Hematopoietic multipotent progenitor cell treated with erythropoietin and hydrocortisone succinate and interleukin-3 and kit ligand, for 4 days (in vitro differentiated cells): Measurements from ENCODE around the gene MRPS27.
A peak's percentile ranks its signal among the peaks of the same experiment; 100 is the strongest.

Experiments
- DNase-seq: peaks from one replicate; pipeline ENCODE4 v3.0.0-alpha.2; 2015

MRPS27 gene

GRCh38 chr5:72325566-72326305, 5.7 kb upstream of the MRPS27 start:
- no peak for DNase-seq

GRCh38 chr5:72324189-72324825, 4.3 kb upstream of the MRPS27 start:
- DNase-seq = no peak

DNA sequence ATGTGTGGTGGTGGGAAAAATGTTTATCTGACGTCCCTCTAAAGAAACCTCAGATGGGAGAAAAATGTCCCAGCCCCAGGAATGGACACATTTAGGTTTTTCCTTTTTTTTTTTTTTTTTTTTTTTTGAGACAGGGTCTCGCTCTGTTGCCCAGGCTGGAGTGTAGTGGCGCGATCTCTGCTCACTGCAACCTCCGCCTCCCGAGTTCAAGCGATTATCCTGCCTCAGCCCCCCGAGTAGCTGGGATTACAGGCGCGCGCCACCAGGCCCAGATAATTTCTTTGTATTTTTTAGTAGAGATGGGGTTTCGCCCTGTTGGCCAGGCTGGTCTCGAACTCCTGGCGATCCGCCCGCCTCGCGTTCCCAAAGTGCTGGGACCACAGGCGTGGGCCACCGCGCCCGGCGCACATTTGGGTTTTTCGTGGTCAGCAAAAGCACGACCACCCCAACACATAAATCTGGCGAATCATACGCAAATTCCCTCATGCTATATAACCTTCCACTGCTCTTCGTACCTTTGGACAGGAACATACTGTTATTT, 535 bp downstream of the MRPS27 start:
- DNase-seq = peak; percentile 52

DNA sequence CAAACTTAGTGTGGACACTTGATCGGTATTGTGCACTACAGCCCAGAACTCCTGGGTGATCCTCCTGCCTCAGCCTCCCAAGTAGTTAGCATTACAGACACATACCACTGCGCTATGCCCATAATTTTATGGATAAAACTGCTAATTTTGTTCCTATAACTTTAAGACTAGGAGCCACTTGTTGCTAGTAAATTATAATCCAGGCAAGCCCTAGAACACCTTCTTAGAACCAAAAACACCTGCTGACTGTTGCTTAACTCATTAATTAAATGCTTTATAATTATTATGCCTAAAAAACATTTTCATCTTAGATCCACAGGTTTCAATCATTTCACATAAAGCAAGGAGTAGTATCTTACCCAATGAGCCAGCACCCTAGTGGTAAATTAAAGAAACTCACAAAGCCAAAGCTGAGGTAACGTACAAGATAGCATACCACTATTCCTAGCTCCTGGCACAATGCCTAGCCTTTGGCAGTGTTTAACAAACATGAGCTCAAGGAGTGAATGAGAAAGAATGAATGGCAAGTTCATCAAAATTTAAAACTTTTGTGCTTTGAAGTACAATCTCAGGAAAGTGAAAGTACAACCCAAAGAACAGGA, 5.4 kb downstream of the MRPS27 start:
- peak; percentile 89 for DNase-seq

- DNase-seq = no peak
Observed at GRCh38 chr5:72313141-72313540, 6.9 kb downstream of the MRPS27 start.

DNA sequence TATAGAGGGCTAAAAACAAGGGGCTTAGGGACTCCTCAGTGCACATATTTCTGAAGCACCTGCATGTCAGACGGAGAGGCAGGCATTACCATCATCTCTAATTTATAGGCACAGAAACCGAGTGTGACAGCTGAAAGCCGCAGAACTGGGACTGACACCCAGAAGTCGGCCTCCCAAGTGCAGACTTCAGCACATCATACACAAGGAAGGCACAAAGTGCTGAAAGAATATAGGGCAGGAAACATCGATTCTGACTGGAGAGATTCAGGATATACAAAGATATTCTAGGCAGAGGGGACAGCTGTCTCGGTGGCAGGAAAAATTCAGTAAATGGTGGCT, 11.2 kb downstream of the MRPS27 start:
- peak; percentile 27 for DNase-seq

DNA sequence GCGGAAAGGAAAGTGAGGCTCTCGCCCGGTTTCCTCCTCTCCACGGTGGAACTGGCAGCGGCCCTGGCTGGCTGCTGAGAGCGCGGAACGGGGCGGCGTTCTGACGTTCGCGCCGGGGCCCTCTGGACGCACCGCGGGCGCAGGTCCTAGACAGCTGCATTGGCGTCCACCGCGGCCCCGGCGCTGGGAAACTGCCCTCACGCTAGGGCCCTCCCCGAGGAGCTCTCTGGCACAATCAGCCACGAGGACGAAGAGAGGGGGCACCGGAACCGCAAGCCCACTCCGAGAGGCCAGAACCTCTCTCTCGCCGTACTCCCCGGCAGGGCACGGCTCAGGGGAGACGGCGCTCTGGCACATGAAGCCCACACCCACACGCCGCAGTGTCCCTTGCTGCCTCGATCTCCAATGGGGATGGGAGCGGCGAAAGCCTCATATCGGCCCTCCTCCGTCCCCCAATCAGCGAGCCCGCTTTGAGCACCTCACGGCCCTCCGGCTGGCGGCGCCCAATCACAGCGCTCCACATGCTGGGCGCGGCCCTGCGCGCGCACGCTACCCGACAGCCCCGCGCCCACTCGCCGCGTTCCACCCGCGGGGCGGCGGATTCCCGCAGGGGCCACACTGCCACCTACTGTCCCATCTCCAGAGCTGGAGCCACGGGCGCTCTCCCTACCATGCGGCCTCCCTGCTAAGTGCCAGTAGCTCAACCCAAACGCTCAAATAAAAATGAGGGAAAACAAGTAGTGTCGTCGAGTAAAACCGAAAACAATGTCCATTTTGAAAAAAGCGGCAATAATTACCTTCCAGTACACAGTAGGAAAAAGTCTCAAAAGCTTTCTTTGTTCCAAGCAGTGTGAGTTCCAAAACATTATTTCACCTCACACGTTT, 11.8 kb downstream of the MRPS27 start:
- peak; percentile 99 for DNase-seq

DNA sequence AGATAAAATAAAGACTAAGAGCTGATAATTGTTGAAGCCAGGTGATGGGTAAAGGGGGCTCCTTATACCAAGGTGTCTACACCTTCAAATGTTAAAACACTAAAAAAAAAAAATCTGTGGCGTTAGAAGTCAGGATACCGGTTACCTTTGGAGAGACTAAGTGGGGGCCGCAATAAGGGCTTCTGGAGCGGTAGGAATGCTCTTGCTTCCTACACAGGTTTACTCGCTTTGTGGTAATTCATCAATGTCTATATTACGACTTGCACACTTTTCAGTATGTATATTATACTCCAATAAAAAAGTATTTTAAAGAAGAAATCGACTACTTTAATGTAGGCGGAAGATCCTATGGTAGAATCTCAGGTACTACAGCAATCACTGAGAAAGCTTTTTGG, 12.5 kb downstream of the MRPS27 start:
- DNase-seq = no peak

DNA sequence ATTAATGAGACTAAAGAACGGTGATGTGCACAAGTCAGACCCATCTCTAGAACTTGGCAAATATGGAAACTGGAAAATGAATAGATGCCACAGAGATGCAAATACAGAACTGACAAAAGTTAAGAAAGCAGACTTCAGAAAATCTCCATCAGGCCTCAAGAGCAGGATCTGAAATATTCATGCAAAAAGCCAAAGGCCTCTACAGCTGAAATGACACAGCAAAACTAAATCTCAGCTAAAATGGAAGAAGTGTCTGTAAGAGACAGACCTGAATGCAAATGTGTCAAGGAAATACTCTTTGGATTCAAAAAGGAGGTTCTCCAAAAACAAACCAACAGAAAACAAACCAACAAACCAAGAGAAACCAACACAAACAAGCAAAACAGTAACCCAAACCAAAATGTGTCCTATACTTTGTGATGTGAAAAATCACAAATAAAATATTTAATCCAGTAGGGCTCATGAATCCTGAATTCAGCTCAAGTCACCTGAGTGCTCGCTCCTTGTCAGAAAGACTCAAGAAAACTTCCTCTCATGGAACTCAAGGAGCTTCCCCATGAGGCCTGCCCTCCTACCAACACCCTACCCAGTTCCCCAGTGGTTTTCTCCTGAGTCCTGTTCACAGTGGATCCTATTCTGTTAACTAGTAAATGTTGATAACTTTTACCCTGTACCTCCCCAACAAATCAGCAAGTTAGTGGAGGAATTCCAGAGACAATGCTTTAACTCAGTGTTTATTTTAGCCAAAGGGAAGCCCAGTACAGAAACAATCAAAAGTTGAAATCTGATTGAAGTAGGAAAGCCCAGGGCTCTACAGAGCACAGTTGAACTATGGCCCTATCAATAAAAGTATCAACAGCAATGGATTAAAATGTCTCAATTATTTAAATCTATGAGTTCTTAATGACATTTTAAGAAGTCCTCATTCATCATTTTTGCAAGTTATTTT, 14.6 kb downstream of the MRPS27 start:
- no peak for DNase-seq

GRCh38 chr5:72302171-72302570, 17.9 kb downstream of the MRPS27 start:
- no peak for DNase-seq

GRCh38 chr5:72301557-72301956, 18.5 kb downstream of the MRPS27 start:
- no peak for DNase-seq

DNA sequence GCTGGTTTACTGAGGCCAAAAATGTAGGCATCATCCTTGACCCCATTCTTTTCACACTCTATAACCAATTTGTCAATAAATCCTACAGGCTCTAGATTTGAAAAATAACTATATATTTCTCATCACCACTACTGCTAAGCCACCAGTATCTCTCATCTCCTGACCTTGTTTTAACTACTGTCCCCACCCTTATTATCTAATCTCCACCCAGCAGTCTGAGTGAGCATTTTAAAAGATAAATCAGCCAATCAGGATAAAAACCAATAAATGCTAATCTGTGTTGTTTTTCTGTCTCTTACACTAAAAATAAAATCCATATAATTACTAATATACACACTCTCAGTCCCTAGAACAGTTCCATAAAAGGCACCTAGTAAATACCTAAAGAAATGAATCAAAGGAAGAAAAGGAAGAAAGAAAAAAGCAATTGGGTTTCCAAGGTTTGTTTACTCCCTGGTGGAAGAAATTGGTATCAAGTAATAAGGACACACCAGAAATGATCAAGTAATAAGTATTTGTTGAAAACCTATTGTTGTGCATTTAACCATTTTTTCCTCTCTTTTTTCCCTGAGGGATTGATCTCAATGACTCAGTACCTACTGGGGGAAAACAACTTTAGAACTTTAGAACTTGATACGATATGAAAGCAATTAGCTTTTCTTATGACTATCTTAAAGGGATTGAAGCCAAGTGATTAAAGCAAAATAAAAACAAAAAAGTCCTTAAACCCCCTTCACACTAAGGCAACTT, 19.3 kb downstream of the MRPS27 start:
- peak; percentile 35 for DNase-seq

DNA sequence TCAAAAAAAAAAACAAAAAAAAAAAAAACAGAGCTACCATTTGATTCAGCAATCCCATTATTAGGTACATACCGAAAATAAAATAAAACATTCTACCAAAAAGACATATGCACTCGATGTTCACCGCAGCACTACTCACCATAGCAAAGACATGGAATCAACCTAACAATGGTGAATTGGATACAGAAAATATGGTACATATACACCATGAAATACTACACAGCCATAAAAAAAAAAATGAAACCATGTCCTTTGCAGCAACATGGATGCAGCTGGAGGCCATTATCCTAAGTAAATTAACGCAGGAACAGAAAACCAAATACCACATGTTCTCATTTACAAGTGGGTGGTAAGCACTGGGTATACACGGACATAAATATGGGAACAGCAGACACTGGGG, 21.3 kb downstream of the MRPS27 start:
- no peak for DNase-seq

GRCh38 chr5:72298136-72298535, 21.9 kb downstream of the MRPS27 start:
- DNase-seq = peak; percentile 41

DNA sequence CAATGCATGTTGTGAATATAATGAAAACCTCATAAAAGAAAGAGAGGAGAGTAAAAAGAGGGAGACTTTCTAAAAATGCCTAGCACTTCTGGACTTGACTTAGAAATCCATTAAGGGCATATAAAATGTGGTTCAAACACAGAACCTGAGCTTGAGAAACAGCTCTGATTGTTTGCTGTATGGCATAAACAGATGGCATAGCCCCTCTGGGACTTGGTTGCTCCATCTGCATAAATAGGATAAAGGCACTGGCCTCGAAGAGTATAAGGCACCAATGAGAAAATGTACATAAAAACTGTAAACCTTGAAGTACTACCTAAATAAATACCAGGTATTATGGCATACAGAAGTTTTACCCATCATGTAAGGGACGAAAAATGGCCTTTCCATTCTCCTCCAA, 23.8 kb downstream of the MRPS27 start:
- no peak for DNase-seq

- no peak for DNase-seq
Observed at GRCh38 chr5:72295539-72295938, 24.5 kb downstream of the MRPS27 start.

GRCh38 chr5:72294473-72294872, 25.6 kb downstream of the MRPS27 start:
- DNase-seq = no peak

DNA sequence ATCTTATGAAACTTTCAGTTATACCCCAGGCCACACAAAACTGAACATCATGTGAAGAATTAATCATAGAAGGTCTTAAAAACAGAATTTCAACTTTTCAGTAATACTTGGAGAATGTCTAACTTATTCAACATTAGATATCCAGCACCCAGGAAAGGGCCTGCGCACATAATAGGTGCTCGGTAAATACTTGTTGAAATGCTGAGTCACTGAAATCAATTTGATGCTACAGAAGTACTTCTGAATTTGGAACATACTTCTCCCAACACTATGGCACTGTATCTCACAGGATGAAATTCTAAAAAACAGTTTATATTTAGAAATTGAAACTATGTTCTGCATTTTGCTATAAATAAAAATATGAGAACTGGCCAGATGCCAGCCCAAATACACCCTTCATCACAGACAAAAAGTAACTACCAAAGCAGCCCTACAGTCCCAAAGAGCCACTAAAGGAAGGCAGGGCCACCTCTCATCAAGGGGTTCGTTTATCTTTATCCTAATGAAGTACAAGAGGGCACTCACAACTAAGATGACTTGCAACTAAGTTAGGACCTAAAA, 26.5 kb downstream of the MRPS27 start:
- DNase-seq = no peak

DNA sequence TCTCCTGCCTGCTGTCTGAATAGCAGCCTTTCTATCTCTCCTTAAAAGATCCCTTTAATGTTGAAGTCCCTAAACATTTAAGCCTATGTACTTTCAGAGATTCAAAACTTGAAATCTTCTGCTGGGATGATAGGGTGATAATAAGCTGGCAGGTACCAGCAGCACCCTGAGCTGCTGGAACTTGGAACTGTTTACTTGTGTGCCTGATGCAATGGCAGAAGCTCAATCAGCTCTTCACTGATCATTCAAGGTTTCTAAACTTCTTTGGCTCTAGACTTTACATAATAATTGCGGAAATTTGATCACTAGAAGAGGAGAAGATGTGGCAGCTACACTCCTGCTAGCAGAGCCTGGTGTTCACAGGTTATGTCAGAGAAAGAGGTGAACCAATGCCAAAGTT, 27.6 kb downstream of the MRPS27 start:
- DNase-seq = no peak

DNA sequence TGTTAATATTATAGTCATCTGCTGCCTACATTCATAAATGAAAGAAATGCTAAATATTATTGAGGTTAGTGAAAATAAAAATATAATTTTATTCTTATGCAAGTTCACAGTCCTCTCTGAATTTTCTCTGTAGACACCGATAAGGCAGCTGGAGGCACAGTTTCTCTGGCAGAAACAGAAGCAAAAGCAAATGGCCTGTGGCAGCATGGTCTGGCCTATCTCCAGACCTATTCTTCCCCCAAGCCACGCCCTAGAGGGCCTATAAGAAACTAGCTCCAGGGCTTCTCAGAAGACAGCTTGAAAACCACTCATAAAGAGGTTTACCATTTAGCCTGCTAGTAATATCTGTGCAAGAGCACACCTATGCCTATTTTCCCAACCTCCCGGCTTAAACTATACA, 28.4 kb downstream of the MRPS27 start:
- DNase-seq = peak; percentile 72
